Measurements from ENCODE around the gene ARHGAP31.
A peak's percentile ranks its signal among the peaks of the same experiment; 100 is the strongest.
"Not testable (repeated sequence)": the region's sequence is repeated elsewhere in the genome, so short reads cannot be mapped to it uniquely, and the experiment has no call there.

The ARHGAP31 gene

GRCh38 chr3:119322021-119322834 is 28.0 kb downstream of the ARHGAP31 start:
- no peak for DNase-seq

GRCh38 chr3:119322835-119323722 is 28.9 kb downstream of the ARHGAP31 start:
- DNase-seq = peak; percentile 71

- DNase-seq = no peak
Observed at GRCh38 chr3:119323723-119324085, 29.5 kb downstream of the ARHGAP31 start.

DNA sequence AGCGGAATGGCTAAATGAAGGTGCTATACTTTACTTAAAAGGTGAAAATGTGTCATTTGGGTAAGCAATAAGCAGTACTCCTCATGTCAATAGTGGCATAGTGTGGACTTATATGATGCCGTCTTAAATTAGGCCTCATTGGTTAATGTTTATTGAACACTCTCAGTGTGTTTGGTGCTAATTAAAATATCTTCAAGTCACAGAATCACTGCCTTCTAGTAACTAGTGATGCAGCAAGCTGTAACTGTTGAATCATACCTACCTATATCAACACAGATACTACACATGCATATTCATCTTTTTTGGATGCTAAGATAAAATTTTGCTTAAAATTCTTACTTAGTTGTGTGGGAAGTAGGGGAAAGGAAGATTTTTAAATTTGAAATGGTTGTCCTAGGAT is 30.7 kb downstream of the ARHGAP31 start:
- no peak for DNase-seq

DNA sequence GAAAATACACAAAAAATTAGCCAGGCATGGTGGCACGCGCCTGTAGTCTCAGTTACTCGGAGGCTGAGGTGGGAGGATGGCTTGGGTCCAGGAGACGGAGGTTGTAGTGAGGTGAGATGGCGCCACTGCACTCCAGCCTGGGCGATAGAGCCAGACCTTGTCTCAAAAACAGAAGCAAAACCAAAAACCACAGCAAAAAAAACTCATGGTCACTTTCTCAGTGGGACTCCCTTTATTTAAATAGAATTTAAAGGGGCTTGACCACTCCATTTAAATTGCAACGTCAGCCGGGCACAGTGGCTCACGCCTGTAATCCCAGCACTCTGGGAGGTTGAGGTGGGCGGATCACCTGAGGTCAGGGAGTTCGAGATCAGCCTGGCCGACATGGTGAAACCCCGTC is 32.8 kb downstream of the ARHGAP31 start:
- no peak for DNase-seq

DNA sequence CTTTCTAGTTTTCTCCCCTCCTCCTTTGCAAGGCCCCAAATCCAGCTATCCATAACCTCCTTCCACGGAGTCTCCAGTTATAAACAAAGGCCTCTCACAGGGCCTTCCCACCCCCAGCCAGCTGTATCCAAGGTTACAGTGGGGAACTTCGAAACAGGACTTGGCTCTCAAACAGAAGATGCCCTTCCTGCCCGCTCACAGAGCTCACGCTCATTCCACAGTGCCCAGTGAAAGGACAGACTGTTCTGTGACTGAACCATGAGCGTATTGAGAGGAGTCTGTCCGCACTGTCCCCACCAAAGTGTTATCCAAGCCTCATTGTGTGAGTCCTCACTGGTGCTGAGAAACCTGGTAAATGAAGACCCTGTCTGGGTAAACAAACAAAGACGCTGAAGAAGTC is 35.4 kb downstream of the ARHGAP31 start:
- DNase-seq = no peak

DNA sequence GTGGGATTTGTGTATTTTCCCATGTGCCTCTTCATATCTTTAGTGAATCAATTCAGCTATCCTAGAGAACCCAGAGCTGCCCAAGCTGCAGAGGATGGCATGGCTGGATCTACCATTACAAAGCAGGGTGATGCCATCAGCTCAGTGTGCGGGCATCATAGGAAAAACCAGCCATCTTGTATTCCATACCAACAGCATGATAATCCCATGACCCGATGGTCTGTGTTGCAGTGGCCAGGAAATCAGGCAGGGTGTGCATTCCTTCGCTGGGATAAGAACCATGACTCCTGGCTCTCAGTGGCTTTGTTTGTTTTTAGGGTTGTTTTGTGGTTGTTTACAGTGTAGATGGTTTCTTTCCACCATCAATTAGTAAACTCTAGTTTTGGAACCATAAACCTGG is 36.0 kb downstream of the ARHGAP31 start:
- DNase-seq = no peak

DNA sequence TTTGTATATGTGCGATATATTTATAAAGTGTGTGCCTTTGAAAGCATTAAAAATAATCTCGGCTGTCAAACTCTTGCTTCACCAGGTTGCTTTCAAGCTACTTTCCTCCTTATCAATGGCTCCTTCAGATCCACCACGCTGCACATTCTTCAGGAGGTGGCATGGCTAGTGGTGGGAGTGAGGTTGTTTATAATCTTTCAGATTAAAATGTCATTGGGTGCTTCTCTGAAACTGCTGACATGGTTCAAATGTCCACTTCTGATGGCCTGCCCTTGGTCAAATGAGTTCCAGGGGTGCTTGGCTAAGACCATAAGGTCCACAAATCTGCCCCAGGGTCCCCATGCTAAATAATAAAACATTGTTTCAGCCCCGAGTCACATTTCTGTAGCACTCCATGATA is 36.7 kb downstream of the ARHGAP31 start:
- DNase-seq = no peak

DNA sequence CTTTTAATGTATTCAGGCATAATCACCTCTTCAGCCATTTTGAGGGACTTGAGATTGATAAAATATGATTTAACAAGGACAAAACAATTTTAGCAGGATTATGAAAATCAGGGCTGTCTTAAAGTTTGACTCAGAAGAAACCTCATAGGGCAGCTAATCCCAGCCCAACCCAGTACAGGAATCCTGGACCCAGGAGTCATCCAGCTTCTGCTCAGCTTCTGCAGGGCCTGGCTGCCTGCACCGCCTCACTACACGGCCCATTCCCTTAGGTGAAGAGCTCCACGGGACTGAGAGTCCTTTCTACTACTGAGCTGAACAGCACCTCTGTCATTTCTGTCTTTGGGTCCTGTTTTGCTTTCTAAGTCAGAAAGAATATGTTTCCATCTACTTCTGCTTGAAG is 37.5 kb downstream of the ARHGAP31 start:
- DNase-seq = no peak

DNA sequence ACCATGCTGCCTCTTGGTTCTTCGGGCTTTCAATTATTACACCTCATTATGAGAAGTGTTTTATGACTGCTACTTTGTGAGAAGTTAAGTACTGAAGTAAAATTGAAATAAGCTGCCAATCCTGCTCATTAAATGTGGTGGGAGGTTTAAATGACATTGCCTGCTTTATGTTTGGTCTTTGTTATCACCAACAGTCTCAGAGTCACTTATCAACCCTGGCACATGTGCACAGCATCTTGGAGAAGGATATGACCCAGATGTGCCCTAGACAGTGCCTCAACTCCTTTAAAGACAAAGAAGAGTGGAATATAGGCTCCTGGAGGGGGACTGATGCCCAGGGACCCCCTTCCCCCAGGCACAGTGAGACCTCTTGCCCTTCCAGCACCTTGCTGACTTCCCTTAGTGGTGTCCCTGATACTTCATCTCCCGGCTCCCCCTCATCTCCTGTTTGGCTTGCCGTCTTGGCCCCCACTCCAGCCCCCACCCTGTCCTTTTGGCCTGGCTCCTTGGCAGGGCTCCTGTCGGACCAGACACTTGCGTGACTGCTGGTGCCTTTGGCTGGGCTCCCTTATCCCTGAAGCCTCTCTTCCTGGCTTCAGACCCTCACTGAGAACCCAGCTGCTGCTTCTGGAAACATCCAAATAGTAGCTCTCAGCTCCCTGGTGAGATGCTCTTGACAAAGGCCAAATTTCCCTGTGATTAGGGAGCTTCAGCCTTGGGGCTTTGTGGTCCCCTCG is 39.8 kb downstream of the ARHGAP31 start:
- DNase-seq = no peak

DNA sequence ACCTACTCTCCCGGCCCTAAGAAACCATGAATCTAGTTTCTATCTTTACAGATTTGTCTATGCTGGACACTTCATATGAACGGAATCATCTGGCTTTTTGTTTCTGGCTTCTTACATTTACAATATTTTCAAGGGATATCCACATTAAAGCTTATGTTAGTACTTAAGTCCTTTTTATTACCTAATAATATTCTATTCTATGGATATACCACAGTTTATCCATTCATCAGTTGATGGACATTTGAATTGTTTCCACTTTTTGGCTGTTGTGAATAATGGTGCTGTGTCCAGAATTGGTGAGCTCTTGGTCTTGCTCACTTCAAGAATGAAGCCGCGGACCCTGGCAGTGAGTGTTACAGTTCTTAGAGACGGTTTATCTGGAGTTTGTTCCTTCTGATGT is 42.6 kb downstream of the ARHGAP31 start:
- no peak for DNase-seq

DNA sequence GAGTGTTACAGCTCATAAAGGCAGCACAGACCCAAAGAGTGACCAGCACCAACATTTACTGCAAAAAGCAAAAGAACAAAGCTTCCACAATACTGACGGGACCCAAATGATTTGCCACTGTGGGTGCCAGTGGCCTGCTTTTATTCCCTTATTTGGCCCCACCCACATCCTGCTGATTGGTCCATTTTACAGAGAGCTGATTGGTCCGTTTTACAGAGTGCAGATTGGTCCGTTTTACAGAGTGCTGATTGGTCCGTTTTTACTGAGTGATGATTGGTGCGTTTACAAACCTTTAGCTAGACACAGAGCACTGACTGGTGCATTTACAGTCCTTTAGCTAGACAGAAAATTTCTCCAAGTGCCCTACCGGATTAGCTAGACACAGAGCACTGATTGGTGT is 43.2 kb downstream of the ARHGAP31 start:
- not testable (repeated sequence) for DNase-seq

GRCh38 chr3:119338754-119339153 is 44.6 kb downstream of the ARHGAP31 start:
- no peak for DNase-seq

GRCh38 chr3:119340014-119340413 is 45.8 kb downstream of the ARHGAP31 start:
- DNase-seq = no peak

GRCh38 chr3:119340446-119340845 is 46.3 kb downstream of the ARHGAP31 start:
- DNase-seq = no peak

GRCh38 chr3:119342176-119342575 is 48.0 kb downstream of the ARHGAP31 start:
- DNase-seq = no peak

DNA sequence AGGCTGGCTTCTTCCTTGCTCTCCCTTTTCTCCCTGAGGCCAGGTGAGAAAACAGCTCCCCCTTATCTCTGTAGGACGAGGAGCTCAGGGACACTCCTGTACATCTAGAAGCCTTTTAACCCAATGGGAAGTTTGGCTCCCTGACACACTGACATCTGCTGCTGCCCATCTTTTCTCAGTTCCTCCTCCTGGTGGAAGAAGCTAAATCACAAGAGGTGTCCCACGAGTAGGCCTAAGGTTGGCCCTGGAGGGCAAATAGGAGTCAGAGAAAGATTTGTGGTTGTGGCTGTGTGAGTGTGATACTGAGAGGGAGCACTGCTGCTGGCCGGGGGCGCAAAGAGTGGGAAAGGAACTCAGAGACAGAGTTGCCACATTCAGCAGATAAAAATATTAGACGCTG is 49.5 kb downstream of the ARHGAP31 start:
- DNase-seq = no peak

DNA sequence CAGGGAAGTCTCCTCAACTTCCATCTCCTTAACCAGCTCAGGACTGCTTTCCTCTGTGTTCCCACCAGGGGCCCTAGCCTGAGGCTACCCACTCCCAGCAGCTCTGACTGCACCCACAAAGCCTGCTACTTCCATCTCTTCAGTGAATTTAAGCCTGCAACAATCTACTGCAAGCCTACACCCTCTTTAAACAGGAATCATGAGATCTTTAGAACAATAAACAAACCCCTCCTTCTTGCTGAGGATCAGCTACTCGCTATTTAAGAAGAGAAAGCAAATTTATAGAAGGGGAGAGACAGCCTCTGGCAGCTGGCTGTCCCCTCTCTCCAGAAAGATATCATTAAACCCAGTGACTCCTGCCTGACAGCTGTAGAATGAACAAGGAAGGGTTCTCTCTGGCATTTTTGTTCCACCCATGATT is 51.9 kb downstream of the ARHGAP31 start:
- no peak for DNase-seq

DNA sequence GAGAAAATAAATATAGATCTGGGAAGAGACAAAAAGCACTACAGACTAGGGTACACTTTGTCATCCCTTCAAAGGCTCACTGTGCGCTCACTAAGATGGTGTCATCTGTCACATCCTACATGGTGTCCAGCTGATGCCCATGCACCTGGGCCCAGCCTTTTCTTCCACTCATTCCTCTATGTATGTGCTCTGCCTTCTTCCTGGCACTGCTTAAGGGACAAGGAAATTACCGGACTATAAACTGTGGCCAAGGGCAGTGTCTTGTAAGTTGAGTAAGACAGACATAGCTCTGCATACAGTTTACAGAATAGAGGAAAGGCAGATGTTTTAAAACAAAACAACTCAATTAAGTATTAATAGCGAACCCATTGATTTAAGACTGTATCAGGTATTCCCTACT is 52.9 kb downstream of the ARHGAP31 start:
- no peak for DNase-seq

GRCh38 chr3:119349354-119350041 is 55.3 kb downstream of the ARHGAP31 start:
- DNase-seq = no peak

DNA sequence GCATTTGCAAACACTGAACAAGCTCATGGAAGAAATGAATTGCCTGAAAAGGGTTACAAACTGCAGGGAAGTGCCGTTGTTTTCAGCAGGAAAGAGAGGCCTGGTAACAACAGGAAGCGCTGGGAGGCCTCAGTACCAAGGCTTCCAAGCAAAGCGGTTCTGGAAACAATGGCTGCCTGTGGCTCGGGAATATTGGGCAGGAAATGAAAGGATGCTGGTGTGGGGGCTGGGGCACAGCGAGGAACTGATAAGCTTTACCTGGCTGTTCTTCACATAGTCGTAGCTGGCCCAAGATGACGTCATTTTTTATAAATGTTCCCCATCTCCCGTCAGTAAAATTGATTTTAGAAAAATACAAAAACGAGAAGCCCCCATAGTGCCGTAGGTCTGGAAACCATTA is 55.9 kb downstream of the ARHGAP31 start:
- peak; percentile 2 for DNase-seq

DNA sequence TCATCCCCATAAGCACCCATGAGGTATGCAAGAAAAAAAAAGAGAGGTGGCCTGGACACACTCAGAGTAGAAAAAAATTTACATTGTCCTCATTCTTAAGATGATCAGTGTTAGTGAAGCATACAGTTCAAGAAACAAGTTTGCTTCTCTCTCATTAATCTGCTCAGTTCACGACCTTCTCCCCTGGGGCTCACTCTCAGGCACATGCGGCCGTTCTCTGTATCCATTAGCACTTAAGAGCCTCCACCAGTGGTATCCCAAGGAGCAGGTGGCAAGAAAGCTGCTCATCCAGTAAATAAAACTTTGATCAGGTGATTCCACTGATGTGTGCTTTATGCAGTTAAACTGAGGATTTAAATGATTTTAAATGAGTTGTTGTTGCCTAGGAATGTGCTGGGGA is 57.4 kb downstream of the ARHGAP31 start:
- DNase-seq = no peak

All from DMS153 (cell line).